ENCODE data around the gene GPR153.

The GPR153 gene

GRCh38 chr1:6245086-6245868, 15.6 kb downstream of the GPR153 start:
- H3K27me3 Mint-ChIP-seq, result peaks cover 62 to 72% of the 10 kb centered on the region in 2 donors

GRCh38 chr1:6244401-6245049, 16.4 kb downstream of the GPR153 start:
- H3K27me3 Mint-ChIP-seq, result peaks cover 63 to 74% of the 10 kb centered on the region in 2 donors
- peaks cover 20 to 37% of the 10 kb centered on the region in 2 donors for H3K4me1 Mint-ChIP-seq
- peak overlapping the region; percentile 51 for H3K27ac Mint-ChIP-seq
- DNase-seq (no peak), ATAC-seq (replicated peaks) (no peak)
- H3K36me3 Mint-ChIP-seq, result peaks cover 2% of the 10 kb centered on the region in 2 donors
- H3K9me3 Mint-ChIP-seq, result no peaks in the 10 kb centered on the region
- H3K4me3 Mint-ChIP-seq, result peak overlapping the region in 1 of 2 donors; percentile 35

More at GRCh38 chr1:6245086-6245868, 15.6 kb downstream of the GPR153 start:
- Mint-ChIP-seq H3K4me3 (peak overlapping the region in 1 of 2 donors; percentile 35), H3K36me3 (peaks cover 2% of the 10 kb centered on the region in 2 donors), H3K27ac (peak overlapping the region; percentile 37), H3K9me3 (no peaks in the 10 kb centered on the region), H3K4me1 (peaks cover 21 to 37% of the 10 kb centered on the region in 2 donors)
- peak; percentile 72 to 74 for ATAC-seq (replicated peaks)
- peak; percentile 60 for DNase-seq

GRCh38 chr1:6243993-6244392, 16.9 kb downstream of the GPR153 start, which contains the start of gene HES3:
Gene HES3, plus strand, starts transcription at chr1:6244179. Its CDS starts 187 bp downstream, at chr1:6244366.
- Mint-ChIP-seq H3K4me1 (peaks cover 19 to 35% of the 10 kb centered on the region in 2 donors), H3K27ac (peak within 1 kb of the TSS; percentile 51), H3K9me3 (no peaks in the 10 kb centered on the region), H3K36me3 (peaks cover 2% of the 10 kb centered on the region in 2 donors), H3K4me3 (peak within 1 kb of the TSS in 1 of 2 donors; percentile 35), H3K27me3 (peaks cover 68 to 77% of the 10 kb centered on the region in 2 donors)
- DNase-seq (no peak), ATAC-seq (replicated peaks) (no peak)

GRCh38 chr1:6243053-6243834, 17.7 kb downstream of the GPR153 start:
- H3K4me1 Mint-ChIP-seq, result peaks cover 17 to 32% of the 10 kb centered on the region in 2 donors
- H3K27ac Mint-ChIP-seq, result no peak overlapping the region
- ATAC-seq (replicated peaks) (no peak), DNase-seq (no peak)
- H3K36me3 Mint-ChIP-seq, result peaks cover 2% of the 10 kb centered on the region in 2 donors
- H3K4me3 Mint-ChIP-seq, result no peak overlapping the region
- peaks cover 64 to 76% of the 10 kb centered on the region in 2 donors for H3K27me3 Mint-ChIP-seq
- no peaks in the 10 kb centered on the region for H3K9me3 Mint-ChIP-seq

GRCh38 chr1:6241887-6242740, 18.8 kb downstream of the GPR153 start:
- DNase-seq, result no peak
- peaks cover 2% of the 10 kb centered on the region in 2 donors for H3K36me3 Mint-ChIP-seq
- peaks cover 15 to 30% of the 10 kb centered on the region in 2 donors for H3K4me1 Mint-ChIP-seq
- peaks cover 55 to 72% of the 10 kb centered on the region in 2 donors for H3K27me3 Mint-ChIP-seq
- no peaks in the 10 kb centered on the region for H3K9me3 Mint-ChIP-seq
- peak overlapping the region; percentile 65 for H3K4me3 Mint-ChIP-seq
- ATAC-seq (replicated peaks), result no peak
- H3K27ac Mint-ChIP-seq, result no peak overlapping the region

- H3K27me3 Mint-ChIP-seq, result peaks cover 47 to 64% of the 10 kb centered on the region in 2 donors
- H3K4me3 Mint-ChIP-seq, result peak overlapping the region; percentile 65
- H3K27ac Mint-ChIP-seq, result peak overlapping the region; percentile 75
- no peaks in the 10 kb centered on the region for H3K9me3 Mint-ChIP-seq
- no peaks in the 10 kb centered on the region for H3K36me3 Mint-ChIP-seq
- peaks cover 9 to 22% of the 10 kb centered on the region in 2 donors for H3K4me1 Mint-ChIP-seq
- no peak for ATAC-seq (replicated peaks)
- DNase-seq, result no peak
These were observed 19.6 kb downstream of the GPR153 start for GRCh38 chr1:6241107-6241886.

GRCh38 chr1:6239950-6240768, 20.7 kb downstream of the GPR153 start:
- ATAC-seq (replicated peaks), result no peak
- Mint-ChIP-seq H3K27ac (no peak overlapping the region), H3K27me3 (peaks cover 47 to 59% of the 10 kb centered on the region in 2 donors), H3K36me3 (no peaks in the 10 kb centered on the region), H3K4me3 (no peak overlapping the region), H3K4me1 (peaks cover 12 to 19% of the 10 kb centered on the region in 2 donors), H3K9me3 (no peaks in the 10 kb centered on the region)
- DNase-seq, result no peak

GRCh38 chr1:6239213-6239752, 21.6 kb downstream of the GPR153 start:
- peaks cover 0 to under 1% of the 10 kb centered on the region in 2 donors for H3K36me3 Mint-ChIP-seq
- peaks cover 12 to 16% of the 10 kb centered on the region in 2 donors for H3K4me1 Mint-ChIP-seq
- H3K27me3 Mint-ChIP-seq, result peaks cover 39 to 50% of the 10 kb centered on the region in 2 donors
- DNase-seq (no peak), ATAC-seq (replicated peaks) (no peak)
- no peak overlapping the region for H3K27ac Mint-ChIP-seq
- H3K4me3 Mint-ChIP-seq, result no peak overlapping the region
- H3K9me3 Mint-ChIP-seq, result no peaks in the 10 kb centered on the region

GRCh38 chr1:6237093-6237492, 23.8 kb downstream of the GPR153 start:
- Mint-ChIP-seq H3K4me3 (peak overlapping the region in 1 of 2 donors; percentile 1), H3K9me3 (no peaks in the 10 kb centered on the region), H3K36me3 (peaks cover 7 to 17% of the 10 kb centered on the region in 2 donors), H3K27ac (peak overlapping the region; percentile 47), H3K27me3 (peaks cover 25 to 36% of the 10 kb centered on the region in 2 donors), H3K4me1 (peaks cover 16 to 17% of the 10 kb centered on the region in 2 donors)
- ATAC-seq (replicated peaks), result no peak
- no peak for DNase-seq

GRCh38 chr1:6235296-6235677, 25.6 kb downstream of the GPR153 start:
- H3K4me1 Mint-ChIP-seq, result peaks cover 6 to 9% of the 10 kb centered on the region in 2 donors
- H3K9me3 Mint-ChIP-seq, result no peaks in the 10 kb centered on the region
- ATAC-seq (replicated peaks) (peak; percentile 33 to 36), DNase-seq (no peak)
- H3K27ac Mint-ChIP-seq, result peak overlapping the region; percentile 90
- peak overlapping the region; percentile 91 to 94 for H3K4me3 Mint-ChIP-seq
- peaks cover 16 to 23% of the 10 kb centered on the region in 2 donors for H3K27me3 Mint-ChIP-seq
- peaks cover 12 to 24% of the 10 kb centered on the region in 2 donors for H3K36me3 Mint-ChIP-seq

- Mint-ChIP-seq H3K36me3 (peaks cover 15 to 26% of the 10 kb centered on the region in 2 donors), H3K27me3 (peaks cover 11 to 17% of the 10 kb centered on the region in 2 donors), H3K9me3 (no peaks in the 10 kb centered on the region), H3K4me1 (peaks cover 6 to 9% of the 10 kb centered on the region in 2 donors), H3K27ac (peak overlapping the region; percentile 90), H3K4me3 (peak overlapping the region; percentile 91 to 94)
- ATAC-seq (replicated peaks), result no peak
- no peak for DNase-seq
These were observed 26.2 kb downstream of the GPR153 start for GRCh38 chr1:6234502-6235295.

All from stimulated activated naive B cell treated with anti-CD40 and anti-IgM and Interleukin-4, amounts not matched to agents 10 μg/mL and 1 μg/mL and 100 μg/mL, for 72 hours (primary cell).